ENCODE data around the gene INO80B. TPM values are rescaled to one million over a fixed set of nuclear protein-coding genes. Genes with fewer than 3 reads are reported as not detected.

Gene INO80B
- 35.2 and 53.2 TPM in 2 replicates for polyA plus RNA-seq
- 17.5 and 19.0 TPM in 2 replicates for polyA minus RNA-seq

DNA sequence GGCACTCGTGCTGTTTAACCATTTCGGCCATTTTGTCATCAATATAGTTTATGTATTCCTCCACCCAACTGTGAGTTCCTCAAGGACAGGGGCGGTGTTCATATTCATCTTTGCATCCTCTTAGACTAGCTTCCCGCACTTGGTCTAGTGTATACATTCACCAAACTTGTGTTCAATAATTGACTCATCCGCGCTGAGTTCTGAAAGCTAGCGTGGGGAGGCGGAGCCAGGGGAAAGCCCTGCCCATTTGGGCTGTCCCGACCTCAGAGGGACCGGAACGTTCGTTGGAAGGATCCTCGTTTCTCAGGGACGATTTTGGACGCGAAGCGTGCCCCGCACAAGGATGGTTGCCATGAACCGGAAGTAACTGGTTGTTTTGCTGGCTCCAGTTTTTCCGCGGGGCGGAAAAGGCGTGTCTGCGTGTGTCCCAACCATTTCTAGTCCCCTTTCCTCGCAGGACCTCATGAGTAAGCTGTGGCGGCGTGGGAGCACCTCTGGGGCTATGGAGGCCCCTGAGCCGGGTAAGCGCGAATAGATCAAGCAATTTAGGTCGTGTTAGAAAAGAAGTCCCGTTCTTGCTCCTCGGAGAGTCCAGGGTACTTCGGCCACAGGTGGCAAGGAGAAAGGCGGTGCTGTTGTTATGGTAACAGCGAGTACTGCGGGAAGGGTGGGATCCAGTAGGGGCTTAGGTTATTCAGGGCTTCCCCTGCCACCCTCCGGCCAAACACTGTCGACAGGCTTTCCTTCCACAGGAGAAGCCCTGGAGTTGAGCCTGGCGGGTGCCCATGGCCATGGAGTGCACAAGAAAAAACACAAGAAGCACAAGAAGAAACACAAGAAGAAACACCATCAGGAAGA, at the start of gene INO80B:
Gene INO80B, plus strand, starts transcription at position 434 of the 858 bp plus-strand sequence. Its CDS starts 30 bp downstream, at position 464.
- H3K27ac ChIP-seq (ENCODE audit: low read length) = no peak within 1 kb of the TSS
- peak within 1 kb of the TSS; percentile 42 for H2AFZ ChIP-seq (ENCODE audit: low read depth, low read length)
- no peaks in the 10 kb centered on the region for H3K9me2 ChIP-seq (ENCODE audit: insufficient read depth, low read length)
- TF ChIP-seq SMC3 (conservative IDR thresholded peaks at IDR 0.05; ENCODE audit: poor library complexity) (peak; percentile 65), EZH2 (IDR thresholded peaks at IDR 0.05; ENCODE audit: borderline replicate concordance, insufficient read depth, low read length, poor library complexity, severe bottlenecking) (no peak), RAD21 (conservative IDR thresholded peaks at IDR 0.05) (peak; percentile 42), POLR2AphosphoS5 (IDR thresholded peaks at IDR 0.05) (peak; percentile 67), MXI1 (conservative IDR thresholded peaks at IDR 0.05; ENCODE audit: poor library complexity, severe bottlenecking) (peak; percentile 97), EP300 (conservative IDR thresholded peaks at IDR 0.05; ENCODE audit: poor library complexity, severe bottlenecking) (peak; percentile 74), TAF1 (IDR thresholded peaks at IDR 0.05; ENCODE audit: low read depth) (peak; percentile 56)
- TF ChIP-seq, protein P1, sequence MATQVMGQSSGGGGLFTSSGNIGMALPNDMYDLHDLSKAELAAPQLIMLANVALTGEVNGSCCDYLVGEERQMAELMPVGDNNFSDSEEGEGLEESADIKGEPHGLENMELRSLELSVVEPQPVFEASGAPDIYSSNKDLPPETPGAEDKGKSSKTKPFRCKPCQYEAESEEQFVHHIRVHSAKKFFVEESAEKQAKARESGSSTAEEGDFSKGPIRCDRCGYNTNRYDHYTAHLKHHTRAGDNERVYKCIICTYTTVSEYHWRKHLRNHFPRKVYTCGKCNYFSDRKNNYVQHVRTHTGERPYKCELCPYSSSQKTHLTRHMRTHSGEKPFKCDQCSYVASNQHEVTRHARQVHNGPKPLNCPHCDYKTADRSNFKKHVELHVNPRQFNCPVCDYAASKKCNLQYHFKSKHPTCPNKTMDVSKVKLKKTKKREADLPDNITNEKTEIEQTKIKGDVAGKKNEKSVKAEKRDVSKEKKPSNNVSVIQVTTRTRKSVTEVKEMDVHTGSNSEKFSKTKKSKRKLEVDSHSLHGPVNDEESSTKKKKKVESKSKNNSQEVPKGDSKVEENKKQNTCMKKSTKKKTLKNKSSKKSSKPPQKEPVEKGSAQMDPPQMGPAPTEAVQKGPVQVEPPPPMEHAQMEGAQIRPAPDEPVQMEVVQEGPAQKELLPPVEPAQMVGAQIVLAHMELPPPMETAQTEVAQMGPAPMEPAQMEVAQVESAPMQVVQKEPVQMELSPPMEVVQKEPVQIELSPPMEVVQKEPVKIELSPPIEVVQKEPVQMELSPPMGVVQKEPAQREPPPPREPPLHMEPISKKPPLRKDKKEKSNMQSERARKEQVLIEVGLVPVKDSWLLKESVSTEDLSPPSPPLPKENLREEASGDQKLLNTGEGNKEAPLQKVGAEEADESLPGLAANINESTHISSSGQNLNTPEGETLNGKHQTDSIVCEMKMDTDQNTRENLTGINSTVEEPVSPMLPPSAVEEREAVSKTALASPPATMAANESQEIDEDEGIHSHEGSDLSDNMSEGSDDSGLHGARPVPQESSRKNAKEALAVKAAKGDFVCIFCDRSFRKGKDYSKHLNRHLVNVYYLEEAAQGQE (IDR thresholded peaks at IDR 0.05; ENCODE audit: borderline replicate concordance) = peak; percentile 58
- TF ChIP-seq, protein P2, sequence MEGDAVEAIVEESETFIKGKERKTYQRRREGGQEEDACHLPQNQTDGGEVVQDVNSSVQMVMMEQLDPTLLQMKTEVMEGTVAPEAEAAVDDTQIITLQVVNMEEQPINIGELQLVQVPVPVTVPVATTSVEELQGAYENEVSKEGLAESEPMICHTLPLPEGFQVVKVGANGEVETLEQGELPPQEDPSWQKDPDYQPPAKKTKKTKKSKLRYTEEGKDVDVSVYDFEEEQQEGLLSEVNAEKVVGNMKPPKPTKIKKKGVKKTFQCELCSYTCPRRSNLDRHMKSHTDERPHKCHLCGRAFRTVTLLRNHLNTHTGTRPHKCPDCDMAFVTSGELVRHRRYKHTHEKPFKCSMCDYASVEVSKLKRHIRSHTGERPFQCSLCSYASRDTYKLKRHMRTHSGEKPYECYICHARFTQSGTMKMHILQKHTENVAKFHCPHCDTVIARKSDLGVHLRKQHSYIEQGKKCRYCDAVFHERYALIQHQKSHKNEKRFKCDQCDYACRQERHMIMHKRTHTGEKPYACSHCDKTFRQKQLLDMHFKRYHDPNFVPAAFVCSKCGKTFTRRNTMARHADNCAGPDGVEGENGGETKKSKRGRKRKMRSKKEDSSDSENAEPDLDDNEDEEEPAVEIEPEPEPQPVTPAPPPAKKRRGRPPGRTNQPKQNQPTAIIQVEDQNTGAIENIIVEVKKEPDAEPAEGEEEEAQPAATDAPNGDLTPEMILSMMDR (IDR thresholded peaks at IDR 0.05; ENCODE audit: poor library complexity, severe bottlenecking) = peak; percentile 42
- peak within 1 kb of the TSS; percentile 93 for H3K4me2 ChIP-seq (ENCODE audit: low read length)
- H3K27me3 ChIP-seq (ENCODE audit: insufficient read depth, low read depth, low read length) = no peaks in the 10 kb centered on the region
- H3F3A ChIP-seq (ENCODE audit: insufficient read depth, low read length, poor library complexity, severe bottlenecking) = no peaks in the 10 kb centered on the region
- no peaks in the 10 kb centered on the region for H4K20me1 ChIP-seq (ENCODE audit: insufficient read depth)
- H3K9ac ChIP-seq (ENCODE audit: low read length) = peak within 1 kb of the TSS; percentile 59
- H3K9me3 ChIP-seq (ENCODE audit: low read length) = no peaks in the 10 kb centered on the region
- H3K79me2 ChIP-seq (replicated peaks; ENCODE audit: insufficient read depth, low read length) = peaks cover 12% of the 10 kb centered on the region
- no peaks in the 10 kb centered on the region for H3K36me3 ChIP-seq (ENCODE audit: insufficient read depth, low read length)
- H3K4me3 ChIP-seq (ENCODE audit: low read length) = peak within 1 kb of the TSS; percentile 99

DNA sequence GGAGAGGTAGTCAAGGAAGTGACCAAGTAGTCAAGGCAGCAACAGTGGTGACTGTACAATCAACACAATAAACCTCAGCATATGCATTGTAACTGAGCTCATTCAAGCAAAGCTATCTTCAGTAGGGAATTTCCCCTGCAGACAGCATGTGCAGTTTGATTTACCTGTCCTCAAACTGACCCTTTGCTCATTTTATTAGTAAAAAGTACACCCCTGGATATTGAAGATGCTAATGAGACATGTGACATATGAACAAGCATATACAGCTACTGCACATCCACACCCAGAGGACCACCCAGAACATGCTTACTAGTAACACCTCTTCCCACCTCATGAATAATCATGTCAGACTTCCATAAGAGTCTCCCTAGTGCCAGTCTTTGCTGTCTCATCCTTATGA, 48.9 kb upstream of the INO80B start:
- no peaks in the 10 kb centered on the region for H3K27me3 ChIP-seq (ENCODE audit: insufficient read depth, low read depth, low read length)
- no peaks in the 10 kb centered on the region for H4K20me1 ChIP-seq (ENCODE audit: insufficient read depth)
- H3K4me2 ChIP-seq (ENCODE audit: low read length) = no peak overlapping the region
- no peaks in the 10 kb centered on the region for H3K36me3 ChIP-seq (ENCODE audit: insufficient read depth, low read length)
- H3K9me2 ChIP-seq (ENCODE audit: insufficient read depth, low read length) = no peaks in the 10 kb centered on the region
- TF ChIP-seq MXI1 (conservative IDR thresholded peaks at IDR 0.05; ENCODE audit: poor library complexity, severe bottlenecking) (no peak), SMC3 (conservative IDR thresholded peaks at IDR 0.05; ENCODE audit: poor library complexity) (no peak), EP300 (conservative IDR thresholded peaks at IDR 0.05; ENCODE audit: poor library complexity, severe bottlenecking) (no peak), TAF1 (IDR thresholded peaks at IDR 0.05; ENCODE audit: low read depth) (no peak), RAD21 (conservative IDR thresholded peaks at IDR 0.05) (no peak), EZH2 (IDR thresholded peaks at IDR 0.05; ENCODE audit: borderline replicate concordance, insufficient read depth, low read length, poor library complexity, severe bottlenecking) (no peak), POLR2AphosphoS5 (IDR thresholded peaks at IDR 0.05) (no peak)
- TF ChIP-seq, protein P1 (IDR thresholded peaks at IDR 0.05; ENCODE audit: borderline replicate concordance) = no peak
- TF ChIP-seq, protein P2 (IDR thresholded peaks at IDR 0.05; ENCODE audit: poor library complexity, severe bottlenecking) = no peak
- H3K9me3 ChIP-seq (ENCODE audit: low read length) = no peaks in the 10 kb centered on the region
- H3K9ac ChIP-seq (ENCODE audit: low read length) = no peak overlapping the region
- no peaks in the 10 kb centered on the region for H3K79me2 ChIP-seq (replicated peaks; ENCODE audit: insufficient read depth, low read length)
- no peaks in the 10 kb centered on the region for H3F3A ChIP-seq (ENCODE audit: insufficient read depth, low read length, poor library complexity, severe bottlenecking)
- no peak overlapping the region for H3K27ac ChIP-seq (ENCODE audit: low read length)
- no peak overlapping the region for H3K4me3 ChIP-seq (ENCODE audit: low read length)
- no peak overlapping the region for H2AFZ ChIP-seq (ENCODE audit: low read depth, low read length)

All from neural cell (in vitro differentiated cells).